GM19240 (cell line): ENCODE data around the gene C2orf42.
A peak's percentile ranks its signal among the peaks of the same experiment; 100 is the strongest.
"Not testable (repeated sequence)": the region's sequence is repeated elsewhere in the genome, so short reads cannot be mapped to it uniquely, and the experiment has no call there.

Experiments
- DNase-seq: peaks from one replicate; pipeline ENCODE4 v3.0.0; 2011; ENCODE audit warnings: low spot score; ENCODE audit not compliant: insufficient read length

The C2orf42 gene

DNA sequence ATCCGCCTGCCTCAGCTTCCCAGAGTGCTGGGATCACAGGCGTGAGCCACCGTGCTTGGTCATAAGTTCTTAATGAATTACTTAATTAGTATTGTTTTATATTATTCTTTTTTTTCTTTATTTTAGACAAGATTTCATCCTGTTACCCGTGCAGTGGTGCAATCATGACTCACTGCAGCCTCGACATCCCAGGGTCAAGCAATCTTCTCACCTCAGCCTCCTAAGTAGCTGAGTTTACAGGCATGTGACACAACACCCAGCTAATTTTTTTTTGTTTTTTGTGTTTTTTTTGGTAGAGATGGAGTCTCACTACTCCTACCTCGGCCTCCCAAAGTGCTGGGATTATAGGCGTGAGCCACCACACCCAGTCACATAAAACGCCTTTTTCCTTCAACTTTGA, 17.3 kb downstream of the C2orf42 start:
- no peak for DNase-seq

DNA sequence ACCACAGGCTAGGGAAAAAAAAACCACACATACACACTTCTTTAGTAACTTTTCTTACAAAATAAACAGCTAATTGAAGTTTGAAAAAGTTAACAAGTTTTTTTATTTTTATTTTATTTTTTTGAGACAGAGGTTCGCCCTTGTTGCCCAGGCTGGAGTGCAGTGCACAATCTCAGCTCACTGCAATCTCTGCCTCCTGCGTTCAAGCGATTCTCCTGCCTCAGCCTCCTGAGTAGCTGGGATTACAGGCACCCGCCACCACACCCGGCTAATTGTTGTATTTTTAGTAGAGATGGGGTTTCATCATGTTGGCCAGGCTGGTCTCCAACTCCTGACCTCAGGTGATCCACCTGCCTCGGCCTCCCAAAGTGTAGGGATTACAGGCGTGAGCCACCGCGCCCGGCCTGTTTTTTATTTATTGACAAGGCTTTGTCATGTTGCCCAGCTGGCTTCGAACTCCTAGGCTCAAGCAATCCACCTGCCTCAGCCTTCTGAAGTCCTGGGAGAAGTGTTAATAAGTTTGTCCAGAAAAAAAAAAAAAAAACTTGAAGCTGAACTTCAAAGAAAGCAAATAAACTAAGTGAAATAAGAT, 21.1 kb downstream of the C2orf42 start:
- not testable (repeated sequence) for DNase-seq

DNA sequence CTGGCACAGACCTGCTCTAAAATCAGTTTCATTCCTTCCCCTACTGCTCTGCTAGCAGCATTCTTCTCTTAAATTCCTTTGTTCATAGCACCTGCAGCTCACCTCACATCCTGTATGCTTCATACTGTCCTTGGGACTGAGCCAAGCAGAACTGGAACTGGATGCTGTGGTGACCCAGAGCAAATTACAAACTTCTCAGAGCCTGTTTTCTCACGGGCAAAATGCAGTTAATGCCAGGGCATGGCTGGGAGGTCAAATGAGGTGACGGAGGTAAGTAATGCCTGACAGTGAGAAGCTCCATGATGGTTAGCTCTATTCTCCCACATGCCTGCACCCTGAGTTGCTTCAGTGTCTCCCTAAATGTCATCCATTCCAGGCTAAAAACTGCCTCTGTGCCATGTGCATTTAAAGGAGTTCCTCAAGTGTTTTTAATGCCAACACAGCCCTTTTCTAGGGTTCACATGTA, 29.7 kb downstream of the C2orf42 start:
- DNase-seq, result no peak

DNA sequence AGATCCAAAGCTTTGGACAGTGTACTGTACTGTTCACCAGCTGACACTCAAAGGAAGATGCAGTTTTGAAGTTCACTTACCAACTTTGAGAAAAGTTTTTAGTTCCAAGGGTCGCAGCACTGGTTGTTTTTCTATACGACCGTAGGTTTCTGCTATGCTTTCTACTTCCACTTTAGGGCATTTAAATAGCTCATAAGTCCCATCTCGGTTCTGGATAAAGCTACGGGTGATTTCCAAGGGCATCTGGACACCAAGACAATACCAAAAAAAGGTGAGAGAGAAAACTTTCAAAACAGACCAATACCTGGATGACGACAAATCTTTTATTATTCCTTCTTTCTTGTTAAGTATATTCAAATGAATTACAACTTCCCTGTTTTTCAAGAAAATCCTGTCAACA, 30.3 kb downstream of the C2orf42 start:
- no peak for DNase-seq

DNA sequence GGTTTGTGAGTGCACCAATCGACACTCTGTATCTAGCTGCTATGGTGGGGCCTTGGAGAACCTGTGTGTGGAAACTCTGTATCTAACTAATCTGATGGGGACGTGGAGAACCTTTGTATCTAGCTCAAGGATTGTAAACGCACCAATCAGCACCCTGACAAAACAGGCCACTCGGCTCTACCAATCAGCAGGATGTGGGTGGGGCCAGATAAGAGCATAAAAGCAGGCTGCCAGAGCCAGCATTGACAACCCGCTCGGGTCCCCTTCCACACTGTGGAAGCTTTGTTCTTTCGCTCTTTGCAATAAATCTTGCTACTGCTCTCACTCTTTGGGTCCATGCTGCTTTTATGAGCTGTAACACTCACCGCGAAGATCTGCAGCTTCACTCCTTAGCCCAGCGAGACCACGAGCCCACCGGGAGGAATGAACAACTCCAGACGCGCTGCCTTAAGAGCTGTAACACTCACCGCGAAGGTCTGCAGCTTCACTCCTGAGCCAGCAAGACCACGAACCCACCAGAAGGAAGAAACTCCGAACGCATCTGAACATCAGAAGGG, 41.6 kb downstream of the C2orf42 start:
- not testable (repeated sequence) for DNase-seq

DNA sequence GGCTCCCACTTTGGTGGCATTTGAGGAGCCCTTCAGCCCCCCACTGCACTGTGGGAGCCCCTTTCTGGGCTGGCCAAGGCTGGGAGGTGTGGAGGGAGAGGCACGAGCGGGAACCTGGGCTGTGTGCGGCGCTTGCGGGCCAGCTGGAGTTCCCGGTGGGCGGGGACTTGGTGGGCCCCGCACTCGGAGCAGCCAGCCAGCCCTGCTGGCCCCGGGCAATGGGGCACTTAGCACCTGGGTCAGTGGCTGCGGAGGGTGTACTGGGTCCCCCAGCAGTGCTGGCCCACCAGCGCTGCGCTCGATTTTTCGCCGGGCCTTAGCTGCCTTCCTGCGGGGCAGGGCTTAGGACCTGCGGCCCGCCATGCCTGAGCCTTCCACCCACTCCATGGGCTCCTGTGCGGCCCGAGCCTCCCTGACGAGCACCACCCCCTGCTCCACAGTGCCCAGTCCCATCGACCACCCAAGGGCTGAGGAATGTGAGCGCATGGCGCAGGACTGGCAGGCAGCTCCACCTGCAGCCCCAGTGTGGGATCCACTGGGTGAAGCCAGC, 42.5 kb downstream of the C2orf42 start:
- DNase-seq, result not testable (repeated sequence)

DNA sequence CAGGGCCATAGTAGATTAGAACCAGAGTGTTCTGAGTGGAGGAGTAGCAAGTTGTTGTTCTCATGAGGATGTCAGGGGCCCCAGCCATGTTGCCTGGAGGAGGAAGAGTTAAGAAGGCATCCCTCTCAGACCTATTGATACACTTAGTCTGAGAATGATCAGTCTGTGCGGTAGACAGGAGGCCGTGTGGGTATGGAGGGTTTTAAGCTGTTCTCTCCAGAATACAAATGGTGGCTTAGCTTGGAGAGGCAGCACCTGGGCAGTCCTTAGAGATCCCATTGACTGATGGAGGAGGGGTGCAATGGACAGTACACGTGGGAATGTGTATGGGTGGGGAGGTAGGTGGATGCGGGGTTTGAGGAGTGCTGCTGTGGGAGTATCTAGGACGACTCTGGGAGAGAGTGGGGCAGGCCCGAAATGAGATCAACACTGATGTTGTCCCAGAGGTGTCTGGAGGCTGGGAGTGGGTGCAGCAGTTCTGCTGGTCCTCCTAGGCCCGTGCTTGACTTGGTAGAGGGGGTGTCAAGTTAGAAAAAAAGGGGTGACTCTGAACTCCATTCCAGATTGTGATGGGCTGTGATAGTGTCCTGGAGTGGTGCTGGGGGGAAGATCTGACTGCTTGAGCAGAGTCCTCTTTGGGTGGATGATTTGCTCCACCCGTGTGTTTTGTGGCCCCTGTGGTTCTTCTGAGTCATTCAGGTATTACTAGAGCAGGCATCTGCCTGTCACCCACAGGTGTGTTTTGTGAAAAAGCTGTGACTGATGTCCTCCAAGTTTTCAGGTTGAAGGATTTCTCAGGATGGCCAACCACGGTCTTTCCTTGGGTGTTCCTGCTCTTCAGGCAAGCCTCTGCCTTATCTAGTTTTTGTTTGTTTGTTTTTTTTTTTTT, 44.7 kb downstream of the C2orf42 start:
- DNase-seq, result no peak

DNA sequence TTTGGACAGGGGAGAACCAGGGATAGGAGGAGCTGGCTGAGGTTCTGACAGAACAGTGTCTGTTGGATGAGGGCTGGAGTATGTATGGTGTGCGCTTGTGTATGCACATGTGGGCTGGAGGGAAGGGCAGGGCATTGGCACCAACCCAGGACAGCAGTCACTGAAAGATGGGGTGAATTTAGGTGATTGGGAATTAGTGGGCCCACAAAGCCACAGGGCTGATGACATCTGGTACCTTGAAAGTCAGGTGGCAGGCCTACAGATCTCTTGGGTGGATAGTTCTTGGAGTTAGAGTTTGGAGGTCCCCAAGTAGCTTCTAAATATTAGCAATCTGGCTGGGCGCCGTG, 45.7 kb downstream of the C2orf42 start:
- no peak for DNase-seq

DNA sequence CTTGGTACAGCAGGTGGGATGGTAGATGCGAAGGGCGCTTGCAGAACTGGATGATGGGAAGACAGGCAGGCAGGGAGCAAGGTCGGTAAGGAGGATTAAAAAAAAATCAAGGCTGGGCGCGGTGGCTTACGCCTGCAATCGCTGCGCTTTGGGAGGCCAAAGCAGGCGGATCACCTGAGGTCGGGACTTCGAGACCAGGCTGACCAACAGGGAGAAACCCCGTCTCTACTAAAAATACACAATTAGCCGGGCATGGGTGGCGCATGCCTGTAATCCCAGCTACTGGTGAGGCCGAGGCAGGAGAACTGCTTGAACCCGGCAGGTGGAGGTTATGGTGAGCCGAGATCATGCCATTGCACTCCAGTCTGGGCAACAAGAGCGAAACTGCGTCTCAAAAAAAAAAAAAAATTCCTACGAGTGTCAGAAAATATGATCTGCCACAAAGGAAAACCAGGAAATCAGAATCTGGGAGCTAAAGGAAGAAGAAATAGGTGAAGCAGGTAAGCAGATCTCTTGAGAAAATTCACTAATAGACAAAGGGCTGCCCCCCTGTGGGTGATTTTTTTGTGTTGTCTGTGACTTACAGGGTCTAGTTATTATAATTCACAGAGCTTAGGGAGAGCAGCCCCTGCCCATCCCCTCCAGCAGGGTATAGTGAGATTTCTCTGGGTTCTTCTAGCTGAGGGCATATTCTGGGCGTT, 46.2 kb downstream of the C2orf42 start:
- DNase-seq, result no peak

DNA sequence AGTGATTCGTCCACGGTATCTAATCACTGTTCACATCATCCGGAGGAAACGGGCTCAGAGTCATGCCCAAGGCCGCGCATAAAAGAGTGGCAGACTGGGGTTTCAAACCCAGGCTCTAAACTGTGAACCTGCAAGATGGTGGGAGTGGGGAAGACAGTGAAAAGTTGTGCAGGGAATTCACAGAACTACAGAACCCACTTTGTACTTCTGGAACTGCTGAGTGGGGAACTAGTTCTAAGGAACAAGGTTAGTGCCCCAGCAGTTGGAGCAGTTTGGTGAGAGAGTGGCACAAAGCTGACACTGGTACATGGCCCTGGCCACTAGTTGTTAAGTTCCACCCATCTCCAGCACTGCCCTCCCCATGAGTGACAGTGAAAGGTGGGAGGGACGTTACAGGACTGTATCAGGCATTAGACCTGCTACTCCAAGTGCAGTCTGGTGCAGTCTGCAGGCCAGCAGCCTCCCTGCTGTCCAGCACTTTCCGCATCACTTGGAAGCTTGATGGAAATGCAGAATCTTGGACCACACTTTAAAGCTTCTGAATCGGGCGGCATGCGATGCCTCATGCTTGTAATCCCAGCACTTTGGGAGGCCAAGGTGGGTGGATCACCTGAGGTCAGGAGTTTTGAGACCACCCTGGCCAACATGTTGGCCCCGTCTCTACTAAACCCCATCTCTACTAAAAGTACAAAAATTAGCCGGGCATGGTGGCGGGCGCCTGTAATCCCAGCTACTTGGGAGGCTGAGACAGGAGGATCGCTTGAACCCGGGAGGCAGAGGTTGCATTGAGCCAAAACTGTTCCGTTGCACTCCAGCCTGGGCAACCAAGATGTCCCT, 47.3 kb downstream of the C2orf42 start:
- DNase-seq, result no peak

DNA sequence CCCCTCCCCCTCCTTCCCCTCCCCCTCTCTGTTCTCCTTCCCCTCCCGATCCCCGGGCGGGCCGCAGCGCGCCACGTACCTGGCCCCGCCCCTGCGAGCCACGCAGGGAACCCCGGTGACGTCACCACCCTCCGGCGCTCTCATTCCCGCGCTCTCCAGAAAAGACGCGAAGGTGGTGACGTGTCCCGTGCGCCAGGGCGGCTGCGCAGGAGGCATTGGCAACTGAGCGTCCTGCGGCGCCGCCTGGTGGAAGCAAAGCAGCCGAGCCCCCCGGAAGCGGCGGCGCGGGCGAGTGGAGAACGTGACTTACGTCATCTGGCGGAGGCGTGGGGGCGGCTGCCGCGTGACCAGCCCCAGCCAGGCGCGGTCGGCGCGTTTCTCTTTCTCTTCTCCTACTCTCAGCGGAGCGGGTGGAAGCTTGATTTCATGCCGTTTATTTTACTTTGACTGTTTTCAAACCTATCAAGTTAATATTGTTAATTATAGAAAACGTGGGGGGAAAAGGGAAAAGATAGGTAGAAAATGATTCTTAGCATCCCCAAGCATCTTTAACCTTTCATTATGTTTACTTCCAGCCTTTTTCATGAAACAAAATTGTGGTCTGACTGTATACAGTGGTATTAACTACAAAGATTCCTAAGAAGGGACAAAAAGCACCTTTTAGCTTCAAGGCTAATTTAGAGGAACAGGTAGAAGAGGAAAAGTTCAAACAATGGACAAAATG, 48.1 kb downstream of the C2orf42 start:
- DNase-seq, result peak; percentile 86

DNA sequence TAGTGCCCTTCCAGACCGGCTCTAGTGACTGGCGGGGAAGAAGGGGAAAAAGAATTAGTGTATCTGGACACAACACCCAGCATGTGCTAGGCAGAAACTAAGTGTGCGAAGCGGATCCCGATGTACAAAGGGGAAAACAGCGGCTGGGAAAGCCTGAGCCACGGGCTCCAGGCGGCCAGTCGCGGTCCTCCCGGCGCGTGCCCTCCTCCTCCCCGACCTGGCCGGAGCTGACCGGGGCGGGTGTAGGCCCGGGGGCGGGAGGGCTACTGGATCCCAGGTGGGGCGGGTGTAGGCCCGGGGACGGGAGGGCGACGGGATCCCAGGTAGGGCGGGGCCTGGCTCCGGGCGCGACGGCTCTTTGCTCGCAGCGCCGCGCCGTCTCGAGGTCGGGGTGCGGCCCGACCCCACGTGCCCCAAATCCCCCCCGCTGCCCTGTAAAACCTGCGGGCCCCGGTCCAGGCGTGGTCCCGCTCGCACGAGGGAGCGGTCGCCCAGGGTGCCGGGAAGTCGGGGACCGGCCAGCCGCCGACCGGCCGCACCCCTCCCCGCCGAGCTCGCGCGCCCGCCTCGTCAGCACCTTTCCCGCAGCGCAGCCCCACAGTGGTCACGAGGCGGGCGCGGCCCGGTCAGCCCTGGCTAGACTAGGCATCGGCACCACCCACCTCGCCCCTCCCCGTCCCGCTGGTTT, 48.8 kb downstream of the C2orf42 start:
- DNase-seq, result no peak

DNA sequence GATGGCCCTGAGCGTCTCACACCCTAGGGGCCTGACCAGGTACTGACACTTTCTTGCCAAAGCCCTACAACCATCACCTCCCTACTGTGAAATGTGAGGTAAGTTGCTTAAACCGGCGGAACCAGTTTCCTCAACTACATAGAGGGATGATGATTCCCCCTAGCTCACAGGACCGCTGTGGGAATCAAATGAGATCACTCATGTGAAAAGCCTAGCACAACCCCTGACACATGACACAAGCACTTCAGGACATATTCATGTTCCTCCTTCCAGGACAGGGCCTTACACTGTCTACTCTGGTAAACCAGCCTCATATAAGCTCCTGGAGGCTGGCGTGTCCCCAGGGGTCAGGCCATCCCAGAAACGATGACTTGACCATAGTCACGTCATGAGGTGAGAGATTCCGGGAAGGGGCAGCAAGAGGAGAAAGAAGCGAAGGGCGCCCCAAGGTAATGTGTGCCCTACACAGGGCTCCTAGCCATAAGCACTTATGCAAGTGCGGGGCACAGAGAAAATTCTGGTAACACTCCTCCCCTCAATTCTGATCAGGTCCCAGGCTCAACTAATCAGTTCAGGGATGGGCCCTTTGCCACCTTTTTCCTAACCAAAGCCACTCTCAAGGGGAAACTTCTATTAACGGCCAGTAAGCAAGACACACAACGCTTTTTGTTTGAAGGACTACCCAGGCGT, 49.5 kb downstream of the C2orf42 start:
- peak; percentile 24 for DNase-seq

DNA sequence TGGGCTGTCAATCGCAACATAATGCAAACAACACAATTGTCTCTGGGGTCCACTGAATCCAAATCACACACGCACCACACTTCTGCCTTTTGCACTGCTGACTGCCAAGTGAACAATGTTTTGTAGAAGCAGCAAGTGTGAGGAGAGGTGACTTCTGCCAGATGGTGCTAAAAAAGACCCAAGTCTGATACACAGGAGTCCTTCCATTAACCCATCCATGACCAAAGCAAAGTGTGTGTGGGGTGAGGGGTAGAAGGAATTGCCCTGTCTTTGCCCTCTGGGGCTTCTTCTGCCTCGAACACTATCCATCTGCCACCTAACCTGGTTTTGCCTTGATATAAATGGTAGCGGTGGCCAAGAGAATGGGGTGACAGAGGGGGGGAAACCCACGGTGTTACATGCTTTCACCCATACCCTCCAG, 50.0 kb downstream of the C2orf42 start:
- DNase-seq, result no peak

DNA sequence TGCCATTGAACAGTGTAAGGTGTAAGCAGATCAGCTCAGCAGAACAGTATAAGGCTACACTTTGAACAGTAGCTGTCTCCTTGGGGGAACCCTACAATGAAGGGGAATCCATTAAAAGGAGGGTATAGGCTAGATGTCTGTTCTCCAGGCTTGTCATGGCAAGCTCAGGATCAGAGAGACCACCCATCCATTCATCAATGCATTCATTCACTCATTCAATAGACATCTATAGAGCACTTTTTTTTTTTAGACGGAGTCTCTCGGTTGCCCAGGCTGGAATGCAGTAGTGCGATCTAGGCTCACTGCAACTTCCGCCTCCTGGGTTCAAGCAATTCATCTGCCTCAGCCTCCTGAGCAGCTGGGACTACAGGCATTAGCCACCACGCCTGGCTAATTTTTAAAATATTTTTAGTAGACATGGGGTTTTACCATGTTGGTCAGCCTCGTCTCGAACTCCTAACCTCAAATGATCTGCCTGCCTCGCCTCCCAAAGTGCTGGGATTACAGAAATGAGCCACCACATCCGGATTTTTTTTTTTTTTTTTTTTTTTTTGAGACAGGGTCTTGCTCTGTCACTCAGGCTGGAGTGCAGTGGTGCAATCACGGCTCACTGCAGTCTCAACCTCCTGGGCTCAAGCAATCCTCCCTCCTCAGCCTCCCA, 56.4 kb downstream of the C2orf42 start:
- not testable (repeated sequence) for DNase-seq

DNA sequence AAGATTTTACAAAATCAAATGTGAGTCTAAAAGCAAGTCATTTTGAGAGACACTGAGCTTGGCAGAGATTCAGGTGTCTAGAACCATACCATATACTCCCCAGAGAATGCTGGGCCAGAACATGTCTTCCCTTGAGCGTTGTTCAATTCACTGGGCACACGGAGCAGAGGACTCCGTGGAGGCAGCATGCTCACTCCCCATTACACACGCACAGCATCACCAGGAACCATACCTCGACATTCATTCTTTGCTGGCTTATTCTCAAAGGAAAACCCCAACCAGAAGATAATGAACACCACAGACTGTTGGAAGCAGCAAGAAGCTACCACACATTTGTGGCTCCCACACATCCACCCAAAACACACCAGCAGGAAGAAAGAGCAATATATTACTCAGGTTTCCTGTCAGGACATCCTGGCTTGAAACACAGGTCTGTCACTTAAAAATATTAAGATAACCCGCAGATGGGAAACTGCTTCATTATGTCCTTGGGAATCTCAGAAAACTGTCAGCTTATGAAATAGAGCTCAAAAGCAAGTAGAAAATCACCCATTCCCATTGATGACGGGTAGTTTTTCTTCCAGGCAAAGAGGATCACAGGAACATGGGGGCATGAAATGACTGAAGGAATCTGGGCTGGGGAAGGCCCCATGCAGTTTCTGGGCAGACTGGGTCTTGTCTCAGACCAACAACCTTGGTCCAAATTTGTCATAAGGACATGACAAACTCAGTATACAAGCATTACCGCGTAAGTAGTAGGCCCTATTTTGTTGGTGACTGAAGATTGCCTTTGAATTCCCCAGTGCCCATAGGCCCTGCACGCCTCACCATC, 57.1 kb downstream of the C2orf42 start:
- no peak for DNase-seq

DNA sequence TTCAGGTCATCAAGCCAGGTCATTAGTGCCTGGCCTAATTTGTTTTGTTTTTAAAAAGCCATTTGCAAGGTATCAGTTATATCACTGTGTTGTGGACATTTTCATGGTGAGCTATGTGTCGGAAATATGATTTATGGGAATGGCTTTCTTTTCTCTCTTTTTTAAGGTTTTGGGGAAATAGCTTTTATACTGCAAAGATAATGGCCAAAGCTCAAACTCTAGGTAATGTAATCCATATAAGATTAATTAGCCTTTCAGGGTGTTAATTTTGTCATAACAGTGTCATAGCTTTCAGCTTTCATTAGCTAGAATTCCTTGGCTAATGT, 57.7 kb downstream of the C2orf42 start:
- no peak for DNase-seq
